K562 (cell line): ENCODE measurements around the gene GTPBP2. TPM values are rescaled to one million over a fixed set of nuclear protein-coding genes. Genes with fewer than 3 reads are reported as not detected.

Source experiments
- ETS2 ChIP-seq: IDR thresholded peaks from 2 replicates; pipeline ENCODE4 v1.6.1; 2016; ENCODE audit warnings: borderline replicate concordance, missing genetic modification characterization, mild to moderate bottlenecking, moderate library complexity, missing compliant biosample characterization; ENCODE audit not compliant: poor library complexity, severe bottlenecking
- JUNB ChIP-seq: fragments of 450-650 bp; formaldehyde crosslinking; conservative IDR thresholded peaks from 2 replicates; pipeline ENCODE4 v1.4.0; 2020; ENCODE audit warnings: mild to moderate bottlenecking
- KDM4B ChIP-seq, 2 experiments: fragments of 450-650 bp in 1 of 2; sonication (generic) in 1 of 2; IDR thresholded peaks; 2 replicates each; pipeline ENCODE4 v1.6.1; 2016 to 2017; ENCODE audit warnings: borderline replicate concordance in 2 of 2, antibody characterized with exemption in 1 of 2, low read depth in 1 of 2, mild to moderate bottlenecking in 1 of 2
- KLF1 ChIP-seq: fragments of 450-650 bp; IDR thresholded peaks from 2 replicates; pipeline ENCODE4 v1.6.1; 2016; ENCODE audit warnings: missing genetic modification characterization, missing compliant biosample characterization
- PHTF2 ChIP-seq: fragments of 250-450 bp; sonication (Bioruptor Pico); IDR thresholded peaks from 2 replicates; pipeline ENCODE4 v1.5.0; 2021; ENCODE audit warnings: mild to moderate bottlenecking
- POU5F1 ChIP-seq: fragments of 150-350 bp; IDR thresholded peaks from 2 replicates; pipeline ENCODE4 v1.6.1; 2014; ENCODE audit warnings: borderline replicate concordance, low read length, low read depth, mild to moderate bottlenecking; ENCODE audit not compliant: partially characterized antibody
- RBFOX2 ChIP-seq: fragments of 200-400 bp; formaldehyde crosslinking; IDR thresholded peaks from 2 replicates; pipeline ENCODE4 v1.6.1; 2017; ENCODE audit warnings: low read depth, mild to moderate bottlenecking, low read length, moderate library complexity
- SP2 ChIP-seq: IDR thresholded peaks from 2 replicates; pipeline ENCODE4 v1.6.1; 2011; ENCODE audit warnings: mild to moderate bottlenecking, low read depth, low read length, moderate library complexity; ENCODE audit not compliant: poor library complexity, severe bottlenecking; ENCODE audit errors: extremely low read depth
- SREBF2 ChIP-seq: sonication (generic); formaldehyde crosslinking; IDR thresholded peaks from 2 replicates; pipeline ENCODE4 v1.4.0; 2020; ENCODE audit warnings: mild to moderate bottlenecking, missing genetic modification reagents
- TFE3 ChIP-seq: fragments of 450-650 bp; formaldehyde crosslinking; IDR thresholded peaks from 2 replicates; pipeline ENCODE4 v1.4.0; 2020; ENCODE audit warnings: mild to moderate bottlenecking, mixed read lengths
- ZNF311 ChIP-seq: fragments of 250-450 bp; sonication (Bioruptor Pico); IDR thresholded peaks from 2 replicates; pipeline ENCODE4 v1.4.0; 2020; ENCODE audit warnings: mild to moderate bottlenecking, moderate library complexity
- ZNF561 ChIP-seq: fragments of 450-650 bp; formaldehyde crosslinking; conservative IDR thresholded peaks from 2 replicates; pipeline ENCODE4 v1.4.0; 2020; ENCODE audit warnings: mild to moderate bottlenecking, moderate library complexity
- ZSCAN32 ChIP-seq: fragments of 450-650 bp; formaldehyde crosslinking; IDR thresholded peaks from 2 replicates; pipeline ENCODE4 v1.4.0; 2020; ENCODE audit warnings: mild to moderate bottlenecking, moderate library complexity
- polyA plus RNA-seq, 8 experiments: library from polyadenylated mRNA; depleted of rRNA in 4 of 8; stranded (reverse) in 5 of 8; unstranded in 3 of 8; fragments of >200 nt; fragmentation: Nextera tagmentation in 2 of 8; fragmentation: Illumina TruSeq in 1 of 8; extraction: Ambion mirVana in 2 of 8; extraction: Trizol in 1 of 8; gene quantifications; 2 replicates each; pipeline versions ENCODE4 v1.2.1 to v1.2.3, GENCODE V29; 2011 to 2014; ENCODE audit warnings: inconsistent platforms in 1 of 8, missing spikeins in 1 of 8
- total RNA-seq, 7 experiments: library from RNA; depleted of rRNA in 6 of 7; stranded (reverse); fragments of >200 nt in 6 of 7; fragmentation: Illumina TruSeq in 2 of 7; extraction: Trizol in 2 of 7; gene quantifications; 2 replicates each; pipeline versions ENCODE4 v1.2.1 to v1.2.3, GENCODE V29; 2011 to 2021; ENCODE audit warnings: low replicate concordance in 1 of 7
- TF ChIP-seq, protein P1 (sequence below): conservative IDR thresholded peaks from 2 replicates; pipeline ENCODE4 v1.6.1; 2011; ENCODE audit warnings: low read depth, mild to moderate bottlenecking, low read length; ENCODE audit not compliant: control insufficient read depth
- TF ChIP-seq, protein P2 (sequence below): fragments of 250-450 bp; sonication (Bioruptor Pico); IDR thresholded peaks from 2 replicates; pipeline ENCODE4 v1.4.0; 2020; ENCODE audit warnings: mild to moderate bottlenecking, moderate library complexity, borderline replicate concordance
- TF ChIP-seq, protein P3 (sequence below), 2 experiments: fragments of 450-650 bp; IDR thresholded peaks; 2 replicates each; pipeline ENCODE4 v1.6.1; 2018; ENCODE audit warnings: mild to moderate bottlenecking in 2 of 2, low read depth in 1 of 2; ENCODE audit not compliant: partially characterized antibody in 2 of 2

The GTPBP2 gene
- total and polyA plus RNA-seq, 9 of the 15 experiments (the other 6 are each of a cell fraction or from before 2014, with no cell fraction given): 48.4 to 196 (median 111) TPM

DNA sequence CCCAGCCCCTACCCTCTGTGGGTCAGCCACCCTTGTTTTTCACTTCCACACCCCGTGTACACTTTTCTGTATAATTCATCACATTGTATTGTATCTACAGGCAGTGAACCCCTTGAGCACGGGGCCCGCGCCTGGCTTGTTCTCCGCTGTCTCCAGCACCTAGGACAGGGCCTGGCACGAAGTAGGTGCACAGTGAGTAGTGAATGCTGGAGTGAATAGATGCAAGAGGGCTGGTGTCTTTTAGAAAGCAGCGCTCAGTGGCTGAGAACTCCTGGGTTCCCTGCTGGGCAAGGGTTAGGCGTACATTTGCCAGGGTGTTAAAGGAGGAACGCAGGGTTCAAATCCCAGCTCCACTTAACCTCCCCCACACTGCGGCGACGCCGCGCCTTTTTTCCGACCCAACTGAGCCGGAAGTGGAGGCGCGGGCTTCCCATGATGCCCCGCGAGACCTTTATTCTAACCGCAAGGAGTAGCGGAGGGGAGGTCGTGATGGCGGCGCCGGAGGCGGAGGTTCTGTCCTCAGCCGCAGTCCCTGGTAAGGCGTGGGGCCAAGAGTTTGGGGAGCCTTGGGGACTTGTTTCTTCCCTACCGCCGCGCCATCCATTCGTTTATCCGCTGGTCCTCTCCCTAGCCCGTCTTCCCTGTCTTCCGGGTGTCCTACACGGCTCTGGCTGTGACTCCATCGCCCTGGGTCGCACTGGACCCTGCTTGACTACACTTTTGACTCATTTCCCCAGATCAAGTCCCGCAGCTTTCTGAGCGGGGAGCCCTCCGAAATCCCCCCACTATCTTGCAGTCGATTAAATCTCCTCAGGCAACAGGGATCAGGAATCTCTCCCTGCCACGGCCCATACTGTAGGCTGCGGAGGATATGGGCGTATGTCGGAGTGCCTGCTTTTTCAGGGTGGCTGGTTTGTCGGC is 6.6 kb upstream of the GTPBP2 start, which contains the start of gene MAD2L1BP (continued):
- TF ChIP-seq KDM4B (IDR thresholded peaks at IDR 0.05; ENCODE audit: borderline replicate concordance in 2 of 2, low read depth in 1 of 2) (peak in 1 of 2 experiments; percentile 86; a peak in 1 of 4 replicates), ZSCAN32 (CRISPR knock-in tag) (no peak), KLF1 (peak; percentile 93), TFE3 (CRISPR knock-in tag) (no peak), SREBF2 (CRISPR knock-in tag) (no peak; the same call in 1 of the 2 replicates), ZNF561 (CRISPR knock-in tag) (no peak), PHTF2 (no peak), RBFOX2 (peak; percentile 99), ETS2 (tag) (no peak), JUNB (CRISPR knock-in tag) (no peak), ZNF311 (no peak), SP2 (peak; percentile 6), POU5F1 (no peak)
- TF ChIP-seq, protein P1, sequence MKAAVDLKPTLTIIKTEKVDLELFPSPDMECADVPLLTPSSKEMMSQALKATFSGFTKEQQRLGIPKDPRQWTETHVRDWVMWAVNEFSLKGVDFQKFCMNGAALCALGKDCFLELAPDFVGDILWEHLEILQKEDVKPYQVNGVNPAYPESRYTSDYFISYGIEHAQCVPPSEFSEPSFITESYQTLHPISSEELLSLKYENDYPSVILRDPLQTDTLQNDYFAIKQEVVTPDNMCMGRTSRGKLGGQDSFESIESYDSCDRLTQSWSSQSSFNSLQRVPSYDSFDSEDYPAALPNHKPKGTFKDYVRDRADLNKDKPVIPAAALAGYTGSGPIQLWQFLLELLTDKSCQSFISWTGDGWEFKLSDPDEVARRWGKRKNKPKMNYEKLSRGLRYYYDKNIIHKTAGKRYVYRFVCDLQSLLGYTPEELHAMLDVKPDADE: peak; percentile 71; the same call in 1 of the 2 replicates
- TF ChIP-seq, protein P2, sequence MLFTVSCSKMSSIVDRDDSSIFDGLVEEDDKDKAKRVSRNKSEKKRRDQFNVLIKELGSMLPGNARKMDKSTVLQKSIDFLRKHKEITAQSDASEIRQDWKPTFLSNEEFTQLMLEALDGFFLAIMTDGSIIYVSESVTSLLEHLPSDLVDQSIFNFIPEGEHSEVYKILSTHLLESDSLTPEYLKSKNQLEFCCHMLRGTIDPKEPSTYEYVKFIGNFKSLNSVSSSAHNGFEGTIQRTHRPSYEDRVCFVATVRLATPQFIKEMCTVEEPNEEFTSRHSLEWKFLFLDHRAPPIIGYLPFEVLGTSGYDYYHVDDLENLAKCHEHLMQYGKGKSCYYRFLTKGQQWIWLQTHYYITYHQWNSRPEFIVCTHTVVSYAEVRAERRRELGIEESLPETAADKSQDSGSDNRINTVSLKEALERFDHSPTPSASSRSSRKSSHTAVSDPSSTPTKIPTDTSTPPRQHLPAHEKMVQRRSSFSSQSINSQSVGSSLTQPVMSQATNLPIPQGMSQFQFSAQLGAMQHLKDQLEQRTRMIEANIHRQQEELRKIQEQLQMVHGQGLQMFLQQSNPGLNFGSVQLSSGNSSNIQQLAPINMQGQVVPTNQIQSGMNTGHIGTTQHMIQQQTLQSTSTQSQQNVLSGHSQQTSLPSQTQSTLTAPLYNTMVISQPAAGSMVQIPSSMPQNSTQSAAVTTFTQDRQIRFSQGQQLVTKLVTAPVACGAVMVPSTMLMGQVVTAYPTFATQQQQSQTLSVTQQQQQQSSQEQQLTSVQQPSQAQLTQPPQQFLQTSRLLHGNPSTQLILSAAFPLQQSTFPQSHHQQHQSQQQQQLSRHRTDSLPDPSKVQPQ (CRISPR knock-in tag): no peak
- TF ChIP-seq, protein P3, sequence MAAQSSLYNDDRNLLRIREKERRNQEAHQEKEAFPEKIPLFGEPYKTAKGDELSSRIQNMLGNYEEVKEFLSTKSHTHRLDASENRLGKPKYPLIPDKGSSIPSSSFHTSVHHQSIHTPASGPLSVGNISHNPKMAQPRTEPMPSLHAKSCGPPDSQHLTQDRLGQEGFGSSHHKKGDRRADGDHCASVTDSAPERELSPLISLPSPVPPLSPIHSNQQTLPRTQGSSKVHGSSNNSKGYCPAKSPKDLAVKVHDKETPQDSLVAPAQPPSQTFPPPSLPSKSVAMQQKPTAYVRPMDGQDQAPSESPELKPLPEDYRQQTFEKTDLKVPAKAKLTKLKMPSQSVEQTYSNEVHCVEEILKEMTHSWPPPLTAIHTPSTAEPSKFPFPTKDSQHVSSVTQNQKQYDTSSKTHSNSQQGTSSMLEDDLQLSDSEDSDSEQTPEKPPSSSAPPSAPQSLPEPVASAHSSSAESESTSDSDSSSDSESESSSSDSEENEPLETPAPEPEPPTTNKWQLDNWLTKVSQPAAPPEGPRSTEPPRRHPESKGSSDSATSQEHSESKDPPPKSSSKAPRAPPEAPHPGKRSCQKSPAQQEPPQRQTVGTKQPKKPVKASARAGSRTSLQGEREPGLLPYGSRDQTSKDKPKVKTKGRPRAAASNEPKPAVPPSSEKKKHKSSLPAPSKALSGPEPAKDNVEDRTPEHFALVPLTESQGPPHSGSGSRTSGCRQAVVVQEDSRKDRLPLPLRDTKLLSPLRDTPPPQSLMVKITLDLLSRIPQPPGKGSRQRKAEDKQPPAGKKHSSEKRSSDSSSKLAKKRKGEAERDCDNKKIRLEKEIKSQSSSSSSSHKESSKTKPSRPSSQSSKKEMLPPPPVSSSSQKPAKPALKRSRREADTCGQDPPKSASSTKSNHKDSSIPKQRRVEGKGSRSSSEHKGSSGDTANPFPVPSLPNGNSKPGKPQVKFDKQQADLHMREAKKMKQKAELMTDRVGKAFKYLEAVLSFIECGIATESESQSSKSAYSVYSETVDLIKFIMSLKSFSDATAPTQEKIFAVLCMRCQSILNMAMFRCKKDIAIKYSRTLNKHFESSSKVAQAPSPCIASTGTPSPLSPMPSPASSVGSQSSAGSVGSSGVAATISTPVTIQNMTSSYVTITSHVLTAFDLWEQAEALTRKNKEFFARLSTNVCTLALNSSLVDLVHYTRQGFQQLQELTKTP (IDR thresholded peaks at IDR 0.05; ENCODE audit: low read depth in 1 of 2, partially characterized antibody in 2 of 2): peak; percentile 85 to 92
